ENCODE data around the gene HBG1. TPM values are rescaled to one million over a fixed set of nuclear protein-coding genes. Genes with fewer than 3 reads are reported as not detected.
"Not testable (repeated sequence)": the region's sequence is repeated elsewhere in the genome, so short reads cannot be mapped to it uniquely, and the experiment has no call there.

HBG1 gene
- total RNA-seq, 1 donor from 2014 or later: not detected

DNA sequence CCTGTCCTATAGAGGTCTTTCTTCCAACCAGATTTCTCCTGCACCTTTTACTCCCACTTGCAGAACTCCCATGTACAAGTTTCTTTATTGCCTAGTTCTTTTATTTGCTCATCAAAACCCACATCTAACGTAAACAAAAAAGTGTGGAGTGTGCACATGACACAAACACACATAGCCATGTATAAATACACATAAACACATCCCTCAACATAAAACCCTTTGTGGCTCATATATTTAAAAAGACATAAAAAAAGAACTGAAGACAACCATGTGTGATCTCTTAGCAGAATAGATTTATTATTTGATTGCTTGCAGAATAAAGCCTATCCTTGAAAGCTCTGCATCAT lies 3.2 kb upstream of the HBG1 start:
- H3K27me3 Mint-ChIP-seq: peaks cover 11% of the 10 kb centered on the region
- no peaks in the 10 kb centered on the region for H3K36me3 Mint-ChIP-seq (ENCODE audit: insufficient read depth)
- peaks cover 7% of the 10 kb centered on the region for H3K4me1 Mint-ChIP-seq (ENCODE audit: low read depth)
- DNase-seq (ENCODE audit: low spot score, unreplicated experiment): no peak
- H3K9me3 Mint-ChIP-seq (ENCODE audit: low read depth): no peaks in the 10 kb centered on the region
- TF ChIP-seq, protein P1, sequence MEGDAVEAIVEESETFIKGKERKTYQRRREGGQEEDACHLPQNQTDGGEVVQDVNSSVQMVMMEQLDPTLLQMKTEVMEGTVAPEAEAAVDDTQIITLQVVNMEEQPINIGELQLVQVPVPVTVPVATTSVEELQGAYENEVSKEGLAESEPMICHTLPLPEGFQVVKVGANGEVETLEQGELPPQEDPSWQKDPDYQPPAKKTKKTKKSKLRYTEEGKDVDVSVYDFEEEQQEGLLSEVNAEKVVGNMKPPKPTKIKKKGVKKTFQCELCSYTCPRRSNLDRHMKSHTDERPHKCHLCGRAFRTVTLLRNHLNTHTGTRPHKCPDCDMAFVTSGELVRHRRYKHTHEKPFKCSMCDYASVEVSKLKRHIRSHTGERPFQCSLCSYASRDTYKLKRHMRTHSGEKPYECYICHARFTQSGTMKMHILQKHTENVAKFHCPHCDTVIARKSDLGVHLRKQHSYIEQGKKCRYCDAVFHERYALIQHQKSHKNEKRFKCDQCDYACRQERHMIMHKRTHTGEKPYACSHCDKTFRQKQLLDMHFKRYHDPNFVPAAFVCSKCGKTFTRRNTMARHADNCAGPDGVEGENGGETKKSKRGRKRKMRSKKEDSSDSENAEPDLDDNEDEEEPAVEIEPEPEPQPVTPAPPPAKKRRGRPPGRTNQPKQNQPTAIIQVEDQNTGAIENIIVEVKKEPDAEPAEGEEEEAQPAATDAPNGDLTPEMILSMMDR (IDR thresholded peaks at IDR 0.05; ENCODE audit: unreplicated experiment): no peak
- no peak overlapping the region for H3K4me3 Mint-ChIP-seq (ENCODE audit: low read depth)
- no peak overlapping the region for H3K27ac Mint-ChIP-seq

DNA sequence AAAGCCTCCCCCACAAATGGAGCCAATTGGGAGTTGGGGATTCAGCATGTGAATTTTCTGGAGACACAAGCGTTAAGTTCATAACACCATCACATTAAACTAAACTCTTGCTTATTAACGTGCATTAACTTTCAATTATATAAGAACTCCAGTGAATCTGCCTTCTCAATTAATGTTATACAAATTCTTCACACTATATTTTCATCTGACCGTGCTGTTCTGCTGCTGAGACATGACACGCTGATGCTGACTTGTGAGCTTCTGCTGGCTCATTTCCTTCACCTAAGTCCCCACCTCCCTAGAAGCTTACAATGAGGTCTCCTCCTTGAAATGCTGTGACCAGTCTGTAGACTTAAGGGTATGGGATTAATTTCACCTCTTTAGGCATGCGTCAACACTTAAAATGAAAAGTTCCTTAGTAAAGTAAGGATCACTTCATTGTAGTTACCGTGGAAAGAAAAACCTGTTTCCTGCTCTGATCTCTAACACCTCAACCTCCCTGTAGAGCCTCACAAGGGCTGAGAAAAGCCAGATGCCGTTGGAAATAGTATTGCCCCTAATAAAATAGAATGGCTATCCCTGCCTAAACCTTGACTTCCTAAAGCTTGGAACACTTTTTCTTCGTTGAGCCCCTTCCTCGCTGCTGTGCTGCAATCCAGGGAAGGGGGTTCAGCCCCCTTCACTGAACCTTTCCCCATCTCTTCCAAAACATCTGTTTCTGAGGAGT lies 2.7 kb upstream of the HBG1 start:
- Mint-ChIP-seq H3K36me3 (ENCODE audit: insufficient read depth) (no peaks in the 10 kb centered on the region), H3K4me1 (ENCODE audit: low read depth) (peaks cover 4% of the 10 kb centered on the region), H3K4me3 (ENCODE audit: low read depth) (no peak overlapping the region), H3K27ac (no peak overlapping the region), H3K9me3 (ENCODE audit: low read depth) (no peaks in the 10 kb centered on the region), H3K27me3 (peaks cover 15% of the 10 kb centered on the region)
- DNase-seq (ENCODE audit: low spot score, unreplicated experiment): no peak
- TF ChIP-seq, protein P1 (IDR thresholded peaks at IDR 0.05; ENCODE audit: unreplicated experiment): no peak

DNA sequence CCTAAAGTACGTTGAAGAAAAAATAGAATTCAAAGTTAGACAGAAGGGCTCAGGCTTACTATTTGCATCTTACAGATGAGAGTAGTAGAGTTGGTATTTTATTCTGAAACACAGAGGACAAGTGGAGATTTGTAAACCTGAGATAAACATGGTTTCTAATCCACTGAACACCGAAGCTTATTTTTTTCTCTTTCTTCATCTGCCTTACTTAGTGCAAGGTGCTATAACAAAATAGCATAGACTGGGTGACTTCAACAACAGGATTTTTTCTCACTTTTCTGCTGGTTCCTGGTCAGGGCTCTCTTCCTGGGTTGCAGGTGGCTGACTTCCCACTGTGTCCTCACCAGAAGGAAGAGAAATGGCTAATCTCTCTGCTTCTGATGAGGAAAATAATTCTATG lies 2.1 kb upstream of the HBG1 start:
- Mint-ChIP-seq H3K36me3 (ENCODE audit: insufficient read depth) (no peaks in the 10 kb centered on the region), H3K27ac (no peak overlapping the region), H3K9me3 (ENCODE audit: low read depth) (no peaks in the 10 kb centered on the region), H3K27me3 (peaks cover 17% of the 10 kb centered on the region), H3K4me1 (ENCODE audit: low read depth) (peaks cover under 1% of the 10 kb centered on the region), H3K4me3 (ENCODE audit: low read depth) (no peak overlapping the region)
- DNase-seq (ENCODE audit: low spot score, unreplicated experiment): no peak
- TF ChIP-seq, protein P1 (IDR thresholded peaks at IDR 0.05; ENCODE audit: unreplicated experiment): no peak

DNA sequence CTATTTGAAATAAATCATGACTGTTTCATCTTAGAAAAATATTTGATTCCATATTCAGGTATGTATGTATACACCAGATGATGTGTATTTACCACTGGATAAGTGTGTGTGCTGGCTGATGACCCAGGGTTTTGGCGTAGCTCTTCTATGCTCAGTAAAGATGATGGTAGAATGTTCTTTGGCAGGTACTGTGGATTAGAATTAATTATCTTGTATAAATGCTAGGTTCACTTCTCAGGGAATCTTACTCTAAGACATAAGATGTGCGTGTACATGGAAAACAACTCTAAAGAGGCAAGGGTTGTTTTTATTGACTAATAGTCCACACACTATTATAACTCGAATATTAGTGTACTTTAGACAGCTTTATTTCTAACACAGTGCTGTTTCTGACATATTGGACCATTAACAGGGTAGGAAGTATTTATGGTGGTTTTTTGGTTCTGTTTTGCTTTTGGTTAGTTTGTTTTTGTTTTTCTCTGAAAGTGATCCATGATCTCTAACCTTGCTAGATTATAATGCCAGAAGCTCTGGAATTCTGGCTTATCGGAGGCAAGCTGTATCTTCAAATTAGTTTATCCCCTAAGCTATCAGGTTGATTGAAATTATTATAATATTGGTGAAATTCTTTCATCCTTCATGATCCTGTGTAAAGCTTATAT lies 1.0 kb upstream of the HBG1 start:
- DNase-seq (ENCODE audit: low spot score, unreplicated experiment): no peak
- Mint-ChIP-seq H3K36me3 (ENCODE audit: insufficient read depth) (no peaks in the 10 kb centered on the region), H3K27ac (no peak overlapping the region), H3K9me3 (ENCODE audit: low read depth) (no peaks in the 10 kb centered on the region), H3K4me1 (ENCODE audit: low read depth) (no peaks in the 10 kb centered on the region), H3K27me3 (peaks cover 20% of the 10 kb centered on the region), H3K4me3 (ENCODE audit: low read depth) (no peak overlapping the region)
- TF ChIP-seq, protein P1 (IDR thresholded peaks at IDR 0.05; ENCODE audit: unreplicated experiment): no peak

DNA sequence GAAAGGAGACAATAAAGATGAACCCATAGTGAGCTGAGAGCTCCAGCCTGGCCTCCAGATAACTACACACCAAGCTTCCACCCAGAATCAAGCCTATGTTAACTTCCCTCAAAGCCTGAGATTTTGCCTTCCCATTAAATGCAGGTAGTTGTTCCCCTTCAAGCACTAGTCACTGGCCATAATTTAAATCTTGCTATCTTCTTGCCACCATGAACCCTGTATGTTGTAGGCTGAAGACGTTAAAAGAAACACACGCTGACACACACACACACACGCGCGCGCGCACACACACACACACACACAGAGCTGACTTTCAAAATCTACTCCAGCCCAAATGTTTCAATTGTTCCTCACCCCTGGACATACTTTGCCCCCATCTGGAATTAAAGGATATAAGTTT lies 1.2 kb downstream of the HBG1 start:
- H3K4me3 Mint-ChIP-seq (ENCODE audit: low read depth): not testable (repeated sequence)

More for the DNA sequence above, 1.2 kb downstream of the HBG1 start:
- not testable (repeated sequence) for H3K27ac Mint-ChIP-seq; DNase-seq (ENCODE audit: low spot score, unreplicated experiment); H3K9me3 Mint-ChIP-seq (ENCODE audit: low read depth); H3K4me1 Mint-ChIP-seq (ENCODE audit: low read depth); H3K36me3 Mint-ChIP-seq (ENCODE audit: insufficient read depth)
- H3K27me3 Mint-ChIP-seq: peaks cover 20% of the 10 kb centered on the region

All from progenitor cell of endocrine pancreas (in vitro differentiated cells).